Measurements from ENCODE around the gene TAS1R2.

The TAS1R2 gene

DNA sequence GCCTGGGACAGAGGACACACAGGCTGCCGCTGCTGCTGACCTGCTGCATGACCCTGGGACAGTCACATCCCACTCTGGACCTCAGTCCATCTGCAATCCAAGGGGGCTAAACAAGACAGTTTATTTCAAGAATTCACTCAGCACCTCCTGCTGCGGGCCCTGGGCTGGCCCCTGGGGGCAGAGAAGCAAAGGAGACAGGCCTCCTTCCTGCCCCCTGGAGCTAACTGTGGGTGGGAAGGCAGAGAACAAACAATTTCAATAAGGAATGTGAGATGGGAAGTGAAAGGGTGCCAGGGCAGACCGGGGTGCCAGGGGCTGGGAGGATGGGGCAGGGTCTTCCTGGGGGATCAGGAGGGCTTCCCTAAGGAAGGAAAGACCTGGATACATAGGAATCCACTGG is 60.0 kb downstream of the TAS1R2 start:
- no peak for DNase-seq (ENCODE audit: low spot score)

GRCh38 chr1:18798946-18799345 is 60.5 kb downstream of the TAS1R2 start:
- DNase-seq (ENCODE audit: low spot score), result no peak

- no peak for DNase-seq (ENCODE audit: low spot score)
Observed at GRCh38 chr1:18798533-18798932, 60.9 kb downstream of the TAS1R2 start.

- DNase-seq (ENCODE audit: low spot score), result no peak
Observed at GRCh38 chr1:18796950-18797349, 62.5 kb downstream of the TAS1R2 start.

DNA sequence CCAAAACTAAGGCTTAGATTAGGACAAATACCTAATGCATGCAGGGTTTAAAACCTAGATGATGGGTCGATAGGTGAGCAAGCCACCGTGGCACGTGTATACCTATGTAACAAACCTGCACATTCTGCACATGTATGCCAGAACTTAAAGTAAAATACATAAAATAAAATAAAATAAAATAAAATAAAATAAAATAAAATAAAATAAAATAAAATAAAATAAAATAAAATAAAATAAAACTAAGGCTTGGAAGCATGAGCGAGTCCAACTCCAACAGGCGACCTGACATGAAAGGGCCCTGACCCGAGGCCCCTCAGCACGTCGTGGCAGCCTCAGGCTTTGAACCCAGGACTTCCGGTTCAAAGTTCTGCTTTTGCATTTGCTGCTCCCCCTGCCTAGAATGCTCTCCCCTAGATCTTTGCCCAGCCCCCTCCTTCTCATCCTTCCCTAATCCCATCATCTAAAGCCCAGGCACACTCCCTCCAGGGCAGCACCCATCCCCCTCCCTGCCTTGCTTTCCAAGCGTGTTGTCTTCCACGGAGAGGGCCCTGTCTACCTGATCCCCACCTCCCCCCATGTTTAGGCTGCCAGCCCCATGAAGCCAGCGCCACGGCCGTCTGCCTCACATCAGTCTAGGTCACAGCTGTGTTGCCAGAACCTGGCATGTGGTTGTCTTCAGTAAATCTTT is 64.3 kb downstream of the TAS1R2 start:
- no peak for DNase-seq (ENCODE audit: low spot score)

DNA sequence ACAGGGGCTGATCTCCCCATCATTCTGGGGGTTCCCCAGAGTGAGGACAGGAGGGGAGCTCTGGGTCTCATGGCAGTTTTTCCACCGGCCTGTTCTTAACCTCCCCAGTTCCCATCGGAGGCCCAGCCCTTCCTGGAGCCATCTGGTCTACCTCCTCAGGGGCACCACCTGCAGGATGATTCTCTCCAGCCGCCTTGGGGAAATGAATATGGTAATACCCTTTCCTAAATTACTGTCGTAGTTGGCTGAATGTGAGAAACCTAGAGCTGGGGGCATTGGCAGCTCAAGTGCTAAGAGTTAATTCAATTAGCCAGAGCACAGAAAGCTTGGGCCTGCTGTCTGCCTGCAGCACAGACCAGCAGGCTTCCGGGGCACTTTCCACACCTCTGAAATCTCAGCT is 64.9 kb downstream of the TAS1R2 start:
- DNase-seq (ENCODE audit: low spot score), result no peak

GRCh38 chr1:18794051-18794450 is 65.4 kb downstream of the TAS1R2 start:
- DNase-seq (ENCODE audit: low spot score), result no peak

- DNase-seq (ENCODE audit: low spot score), result no peak
Observed at GRCh38 chr1:18793164-18793563, 66.3 kb downstream of the TAS1R2 start.

GRCh38 chr1:18792747-18793146 is 66.7 kb downstream of the TAS1R2 start:
- DNase-seq (ENCODE audit: low spot score), result no peak
